Activated naive CD8-positive, alpha-beta T cell treated with anti-CD3 and anti-CD28 coated beads for 36 hours (primary cell): ENCODE measurements around the gene STXBP5. TPM values are rescaled to one million over a fixed set of nuclear protein-coding genes. Genes with fewer than 3 reads are reported as not detected.

ENCODE experiments used
- DNase-seq: peaks from one replicate; pipeline ENCODE4 v3.0.0; 2021
- H3K27ac Mint-ChIP-seq: one replicate; pipeline ENCODE4 v1.8.0; 2022; ENCODE audit warnings: mild to moderate bottlenecking, moderate library complexity, mixed read lengths
- H3K27me3 Mint-ChIP-seq: one replicate; pipeline ENCODE4 v1.8.0; 2022; ENCODE audit warnings: mild to moderate bottlenecking, mixed read lengths
- H3K36me3 Mint-ChIP-seq: one replicate; pipeline ENCODE4 v1.8.0; 2021; ENCODE audit warnings: mild to moderate bottlenecking, mixed read lengths
- H3K4me1 Mint-ChIP-seq: one replicate; pipeline ENCODE4 v1.8.0; 2021; ENCODE audit warnings: mixed read lengths
- H3K4me3 Mint-ChIP-seq: one replicate; pipeline ENCODE4 v1.8.0; 2022; ENCODE audit warnings: mild to moderate bottlenecking, moderate library complexity, mixed read lengths
- H3K9me3 Mint-ChIP-seq: one replicate; pipeline ENCODE4 v1.8.0; 2022; ENCODE audit warnings: mixed read lengths
- total RNA-seq, 2 experiments: library from RNA; stranded (reverse); gene quantifications; one replicate each; pipeline ENCODE4 v1.2.3, GENCODE V29; 2021

STXBP5 gene
- total RNA-seq, result 10 to 100 TPM; 11.9 to 14.2 TPM

DNA sequence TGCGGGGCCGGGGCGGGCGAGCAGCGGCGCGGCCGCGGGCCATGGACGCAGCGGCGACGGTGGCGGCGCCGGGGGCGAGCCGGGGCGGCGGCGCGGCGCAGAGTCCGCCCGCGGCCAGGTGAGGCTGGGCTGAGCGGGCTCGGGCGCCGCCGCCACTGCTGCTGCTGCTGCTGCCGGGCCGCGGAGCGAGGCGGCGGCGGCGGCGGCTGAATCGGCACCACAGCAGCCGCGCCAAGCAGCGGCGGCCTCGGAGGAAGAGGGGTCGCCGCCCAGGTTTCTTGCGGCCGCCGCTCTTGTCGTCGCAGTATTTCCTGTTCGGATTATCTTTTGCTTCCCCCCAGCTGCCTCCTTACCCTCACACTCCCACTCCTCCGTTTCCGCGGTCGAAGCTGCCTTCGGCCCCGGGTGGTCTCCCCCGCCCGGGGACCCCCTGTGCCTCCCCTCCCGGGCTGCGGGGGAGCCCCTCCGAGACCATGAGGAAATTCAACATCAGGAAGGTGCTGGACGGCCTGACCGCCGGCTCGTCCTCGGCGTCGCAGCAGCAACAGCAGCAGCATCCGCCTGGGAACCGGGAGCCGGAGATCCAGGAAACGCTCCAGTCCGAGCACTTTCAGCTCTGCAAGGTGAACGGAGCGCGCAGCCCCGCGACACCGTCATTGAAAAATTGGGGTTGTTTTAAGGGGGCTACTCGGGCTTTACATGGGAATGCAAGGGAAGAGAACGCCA lies at the start of gene STXBP5:
Gene STXBP5 (plus strand): TSS at position 358 of the 726 bp plus-strand sequence. CDS start 116 bp downstream, at position 474.
- peak within 1 kb of the TSS; percentile 86 for H3K4me3 Mint-ChIP-seq
- H3K4me1 Mint-ChIP-seq, result peaks cover 27% of the 10 kb centered on the region
- H3K27me3 Mint-ChIP-seq, result no peaks in the 10 kb centered on the region
- no peaks in the 10 kb centered on the region for H3K9me3 Mint-ChIP-seq
- peak; percentile 47 for DNase-seq
- H3K27ac Mint-ChIP-seq, result peak within 1 kb of the TSS; percentile 97
- peaks cover 3% of the 10 kb centered on the region for H3K36me3 Mint-ChIP-seq

GRCh38 chr6:147154454-147154853 lies 49.8 kb upstream of the STXBP5 start:
- Mint-ChIP-seq H3K27ac (no peak overlapping the region), H3K27me3 (no peaks in the 10 kb centered on the region), H3K4me1 (no peaks in the 10 kb centered on the region), H3K9me3 (no peaks in the 10 kb centered on the region), H3K4me3 (no peak overlapping the region), H3K36me3 (no peaks in the 10 kb centered on the region)
- no peak for DNase-seq

GRCh38 chr6:147156218-147156617 lies 48.0 kb upstream of the STXBP5 start:
- Mint-ChIP-seq H3K9me3 (no peaks in the 10 kb centered on the region), H3K4me3 (no peak overlapping the region), H3K4me1 (no peaks in the 10 kb centered on the region), H3K36me3 (no peaks in the 10 kb centered on the region), H3K27me3 (no peaks in the 10 kb centered on the region), H3K27ac (no peak overlapping the region)
- DNase-seq, result no peak

- H3K36me3 Mint-ChIP-seq, result no peaks in the 10 kb centered on the region
- no peak overlapping the region for H3K27ac Mint-ChIP-seq
- H3K4me1 Mint-ChIP-seq, result no peaks in the 10 kb centered on the region
- H3K4me3 Mint-ChIP-seq, result no peak overlapping the region
- no peaks in the 10 kb centered on the region for H3K9me3 Mint-ChIP-seq
- H3K27me3 Mint-ChIP-seq, result no peaks in the 10 kb centered on the region
- DNase-seq, result no peak
Observed at GRCh38 chr6:147156799-147157382, 47.3 kb upstream of the STXBP5 start.

- Mint-ChIP-seq H3K9me3 (no peaks in the 10 kb centered on the region), H3K27me3 (no peaks in the 10 kb centered on the region), H3K27ac (no peak overlapping the region), H3K4me3 (no peak overlapping the region), H3K36me3 (no peaks in the 10 kb centered on the region), H3K4me1 (no peaks in the 10 kb centered on the region)
- DNase-seq, result no peak
Observed at GRCh38 chr6:147157930-147158329, 46.3 kb upstream of the STXBP5 start.

GRCh38 chr6:147158881-147159280 lies 45.3 kb upstream of the STXBP5 start:
- Mint-ChIP-seq H3K27me3 (no peaks in the 10 kb centered on the region), H3K4me1 (no peaks in the 10 kb centered on the region), H3K9me3 (no peaks in the 10 kb centered on the region), H3K27ac (no peak overlapping the region), H3K36me3 (no peaks in the 10 kb centered on the region), H3K4me3 (no peak overlapping the region)
- DNase-seq, result no peak

DNA sequence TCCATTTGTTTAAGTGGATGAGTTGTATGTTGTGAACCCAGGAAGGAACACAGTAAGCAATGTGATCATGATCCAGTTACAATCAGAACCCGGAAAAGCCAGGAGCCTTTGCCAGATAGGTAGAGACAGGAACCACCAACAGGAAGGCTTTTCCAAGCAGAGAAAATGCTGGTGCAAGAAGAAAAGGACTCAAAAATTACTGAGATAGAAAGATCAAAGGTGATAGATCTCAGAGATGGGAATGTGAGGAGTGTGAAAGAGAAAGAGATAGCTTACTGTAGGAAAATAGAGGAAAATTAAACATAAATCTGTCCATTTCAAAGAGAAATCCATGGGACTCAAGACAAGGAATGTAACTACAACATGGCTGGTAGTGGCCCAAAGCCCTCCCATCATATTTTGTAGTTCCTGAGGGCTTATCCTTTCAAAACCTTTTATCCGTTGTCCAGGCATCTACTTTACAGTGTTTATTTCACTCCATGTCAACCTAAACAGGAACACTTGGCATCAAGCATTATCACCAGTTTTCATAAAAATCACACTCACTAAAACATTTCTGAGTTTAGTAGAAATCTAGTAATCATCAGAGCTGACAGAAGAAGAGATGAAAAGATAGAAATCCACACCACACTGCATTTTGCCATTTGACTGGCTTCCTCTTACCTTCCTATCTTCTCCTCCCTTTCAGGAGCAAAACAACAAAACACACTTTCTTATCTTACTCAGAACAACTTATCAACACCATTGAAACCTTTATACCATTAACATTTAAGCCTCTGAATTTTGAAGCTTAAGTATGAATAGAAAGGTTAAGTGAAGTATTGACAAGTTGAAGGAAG lies 44.5 kb upstream of the STXBP5 start:
- no peak overlapping the region for H3K27ac Mint-ChIP-seq
- no peaks in the 10 kb centered on the region for H3K4me1 Mint-ChIP-seq
- no peaks in the 10 kb centered on the region for H3K27me3 Mint-ChIP-seq
- no peak for DNase-seq
- H3K4me3 Mint-ChIP-seq, result no peak overlapping the region
- no peaks in the 10 kb centered on the region for H3K36me3 Mint-ChIP-seq
- H3K9me3 Mint-ChIP-seq, result no peaks in the 10 kb centered on the region

- Mint-ChIP-seq H3K4me3 (no peak overlapping the region), H3K4me1 (no peaks in the 10 kb centered on the region), H3K36me3 (no peaks in the 10 kb centered on the region), H3K9me3 (no peaks in the 10 kb centered on the region), H3K27me3 (no peaks in the 10 kb centered on the region), H3K27ac (no peak overlapping the region)
- DNase-seq, result no peak
Observed at GRCh38 chr6:147160593-147160992, 43.6 kb upstream of the STXBP5 start.

DNA sequence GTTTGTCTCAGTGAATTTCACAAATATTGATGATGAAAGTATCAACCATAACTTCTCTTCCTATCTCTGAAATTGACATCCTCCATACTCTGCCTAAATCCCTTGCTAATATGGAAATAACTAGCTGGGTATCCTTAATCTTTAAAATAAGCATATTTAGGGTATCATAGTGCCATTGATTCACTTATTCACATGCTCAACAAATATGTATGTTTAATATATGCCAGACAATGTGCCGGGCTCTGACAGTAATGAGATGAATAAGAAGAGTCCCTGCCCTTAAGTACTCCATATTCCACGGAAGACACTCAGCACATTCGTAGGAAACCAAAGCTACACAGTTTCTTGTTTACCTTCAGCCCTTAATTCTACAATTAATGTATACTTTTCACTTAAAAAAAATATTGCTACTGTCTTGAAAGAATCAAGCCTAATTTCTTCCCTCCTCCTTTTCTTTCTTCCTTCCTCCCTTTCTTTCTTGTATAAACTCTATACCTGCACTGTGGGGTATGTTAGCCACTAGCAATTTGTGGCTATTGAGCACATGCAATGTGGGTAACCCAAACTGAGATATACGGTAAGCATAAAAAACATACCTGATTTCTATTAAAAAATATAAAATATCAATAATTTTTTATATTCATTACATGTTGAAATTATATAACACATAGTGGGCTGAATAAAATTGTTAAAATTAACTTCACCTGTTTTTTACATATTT lies 42.8 kb upstream of the STXBP5 start:
- H3K9me3 Mint-ChIP-seq, result no peaks in the 10 kb centered on the region
- H3K27ac Mint-ChIP-seq, result no peak overlapping the region
- H3K27me3 Mint-ChIP-seq, result no peaks in the 10 kb centered on the region
- H3K4me1 Mint-ChIP-seq, result no peaks in the 10 kb centered on the region
- no peak for DNase-seq
- no peak overlapping the region for H3K4me3 Mint-ChIP-seq
- no peaks in the 10 kb centered on the region for H3K36me3 Mint-ChIP-seq

GRCh38 chr6:147161974-147162495 lies 42.2 kb upstream of the STXBP5 start:
- Mint-ChIP-seq H3K9me3 (no peaks in the 10 kb centered on the region), H3K27me3 (no peaks in the 10 kb centered on the region), H3K4me1 (peaks cover 2% of the 10 kb centered on the region), H3K4me3 (no peak overlapping the region), H3K27ac (no peak overlapping the region), H3K36me3 (no peaks in the 10 kb centered on the region)
- no peak for DNase-seq

DNA sequence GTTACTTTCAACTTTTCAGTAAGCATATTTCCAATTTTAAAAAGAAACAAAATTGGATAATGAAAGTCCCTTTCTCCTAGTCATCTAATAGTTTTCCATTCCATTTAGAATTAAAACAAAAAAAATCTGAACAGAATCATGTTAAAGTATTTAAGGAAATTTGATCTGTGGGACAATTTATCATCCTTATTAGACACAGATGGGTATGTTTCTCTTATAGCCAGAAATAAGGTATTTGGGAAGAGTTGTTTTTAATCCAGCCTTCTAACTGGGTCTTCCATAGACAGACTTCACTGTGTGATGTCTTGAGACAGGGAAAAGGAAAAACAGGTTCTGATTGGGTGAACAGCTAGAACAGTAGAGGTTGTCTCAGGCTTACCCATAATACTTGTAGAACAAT lies 39.5 kb upstream of the STXBP5 start:
- no peak overlapping the region for H3K4me3 Mint-ChIP-seq
- no peaks in the 10 kb centered on the region for H3K9me3 Mint-ChIP-seq
- peaks cover 4% of the 10 kb centered on the region for H3K27me3 Mint-ChIP-seq
- H3K4me1 Mint-ChIP-seq, result peaks cover 2% of the 10 kb centered on the region
- no peak overlapping the region for H3K27ac Mint-ChIP-seq
- DNase-seq, result no peak
- no peaks in the 10 kb centered on the region for H3K36me3 Mint-ChIP-seq

GRCh38 chr6:147166360-147166944 lies 37.8 kb upstream of the STXBP5 start:
- no peak for DNase-seq
- Mint-ChIP-seq H3K4me1 (peaks cover 2% of the 10 kb centered on the region), H3K4me3 (no peak overlapping the region), H3K27me3 (peaks cover 4% of the 10 kb centered on the region), H3K36me3 (no peaks in the 10 kb centered on the region), H3K27ac (no peak overlapping the region), H3K9me3 (no peaks in the 10 kb centered on the region)

DNA sequence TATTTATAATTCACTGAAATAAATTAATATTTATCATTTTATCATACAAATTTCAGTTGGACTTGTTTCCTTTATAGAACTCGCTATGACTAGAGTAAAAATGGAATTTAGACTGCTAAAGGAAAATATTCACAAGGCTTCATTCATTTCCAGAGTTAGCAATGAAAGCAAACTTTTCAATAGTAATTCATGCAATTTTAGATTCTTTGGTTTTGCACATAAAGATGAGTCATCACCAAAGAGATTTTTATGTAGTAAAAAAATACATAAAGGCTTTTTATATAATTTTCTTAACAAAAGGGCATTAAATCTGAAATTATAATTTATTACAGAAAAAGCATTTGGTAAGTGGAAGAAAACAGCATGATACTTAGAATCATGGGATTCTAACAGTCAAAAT lies 37.2 kb upstream of the STXBP5 start:
- no peak for DNase-seq
- Mint-ChIP-seq H3K36me3 (no peaks in the 10 kb centered on the region), H3K27me3 (peaks cover 4% of the 10 kb centered on the region), H3K27ac (no peak overlapping the region), H3K9me3 (no peaks in the 10 kb centered on the region), H3K4me3 (no peak overlapping the region), H3K4me1 (peaks cover 2% of the 10 kb centered on the region)

- Mint-ChIP-seq H3K4me1 (peaks cover 2% of the 10 kb centered on the region), H3K4me3 (no peak overlapping the region), H3K27me3 (peaks cover 4% of the 10 kb centered on the region), H3K27ac (no peak overlapping the region), H3K9me3 (no peaks in the 10 kb centered on the region), H3K36me3 (no peaks in the 10 kb centered on the region)
- no peak for DNase-seq
Observed at GRCh38 chr6:147167576-147168461, 36.4 kb upstream of the STXBP5 start.
